Keratinocyte (primary cell): ENCODE measurements around the gene CYTH1.

ENCODE experiments used
- CTCF ChIP-seq, 3 experiments: IDR thresholded peaks in 1 of 3; conservative IDR thresholded peaks in 1 of 3; optimal IDR thresholded peaks in 1 of 3; 2 replicates in 2 of 3; 3 replicates in 1 of 3; pipeline versions ENCODE3 to v1.5.1; 2011; ENCODE audit warnings: low read length in 3 of 3, mild to moderate bottlenecking in 3 of 3, moderate library complexity in 2 of 3, control low read depth in 1 of 3, inconsistent platforms in 1 of 3; ENCODE audit not compliant: insufficient read depth in 2 of 3; ENCODE audit errors: extremely low read depth in 1 of 3
- EZH2 ChIP-seq: IDR thresholded peaks from one replicate; pipeline ENCODE4 v1.6.1; 2012; ENCODE audit warnings: inconsistent platforms, mild to moderate bottlenecking, low read length, moderate library complexity

DNA sequence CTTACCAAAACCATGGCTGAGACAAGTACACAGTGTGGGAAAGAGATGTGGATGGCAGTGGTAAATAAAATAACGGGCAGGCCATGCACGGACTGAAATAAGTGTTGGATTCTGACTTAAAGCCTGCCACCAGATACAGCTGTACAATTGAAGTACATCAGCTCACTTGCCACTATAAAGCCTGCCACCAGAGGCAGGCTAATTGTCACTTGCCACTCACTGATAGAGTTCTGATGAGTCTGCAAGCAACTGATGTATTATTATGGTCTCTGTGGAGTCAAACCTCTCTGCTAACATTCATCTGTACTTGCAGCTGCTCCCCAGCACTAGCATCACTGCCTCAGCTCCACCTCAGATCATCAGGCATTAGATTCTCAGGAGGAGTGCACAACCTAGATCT is 93.0 kb downstream of the CYTH1 start:
- peak in 1 of 3 experiments; percentile 13 for TF ChIP-seq CTCF (optimal IDR thresholded peaks at IDR 0.05 in 1 of 3, IDR thresholded peaks at IDR 0.05 in 1 of 3, conservative IDR thresholded peaks at IDR 0.05 in 1 of 3; ENCODE audit: extremely low read depth in 1 of 3, insufficient read depth in 2 of 3, low read length in 3 of 3)
- no peak for TF ChIP-seq EZH2
